Stimulated activated CD4-positive, alpha-beta T cell treated with anti-CD3 and anti-CD28 coated beads, Interleukin-12 subunit alpha, Interleukin-12 subunit beta, amount 100 ng/mL, for 24 hours (primary cell): ENCODE results near the gene FAM227B.
"Not testable (repeated sequence)": the region's sequence is repeated elsewhere in the genome, so short reads cannot be mapped to it uniquely, and the experiment has no call there.

Experiments
- DNase-seq, 2 experiments: peaks; one replicate each; pipeline ENCODE4 v3.0.0-alpha.2; 2020; ENCODE audit warnings: low read depth in 2 of 2

FAM227B gene

GRCh38 chr15:49612240-49612639 lies 8.4 kb downstream of the FAM227B start:
- DNase-seq = not testable (repeated sequence)

GRCh38 chr15:49610157-49610918 lies 10.3 kb downstream of the FAM227B start:
- no peak for DNase-seq

GRCh38 chr15:49606594-49606993 lies 14.0 kb downstream of the FAM227B start:
- DNase-seq = no peak

- DNase-seq = no peak
These were observed 15.0 kb downstream of the FAM227B start for GRCh38 chr15:49605588-49605987.

GRCh38 chr15:49604625-49605409 lies 15.8 kb downstream of the FAM227B start:
- no peak for DNase-seq

- not testable (repeated sequence) for DNase-seq
These were observed 27.7 kb downstream of the FAM227B start for GRCh38 chr15:49592829-49593316.

- DNase-seq = no peak
These were observed 31.6 kb downstream of the FAM227B start for GRCh38 chr15:49589030-49589429.

- no peak for DNase-seq
These were observed 47.2 kb downstream of the FAM227B start for GRCh38 chr15:49573421-49573820.

- no peak for DNase-seq
These were observed 49.9 kb downstream of the FAM227B start for GRCh38 chr15:49570672-49571071.

- DNase-seq = no peak
These were observed 50.4 kb downstream of the FAM227B start for GRCh38 chr15:49570174-49570573.

- no peak for DNase-seq
These were observed 60.6 kb downstream of the FAM227B start for GRCh38 chr15:49560045-49560444.

- DNase-seq = no peak
These were observed 61.7 kb downstream of the FAM227B start for GRCh38 chr15:49558929-49559328.

- no peak for DNase-seq
These were observed 64.2 kb downstream of the FAM227B start for GRCh38 chr15:49556437-49556836.

GRCh38 chr15:49550342-49550741 lies 70.3 kb downstream of the FAM227B start:
- DNase-seq = not testable (repeated sequence)

GRCh38 chr15:49538520-49538919 lies 82.1 kb downstream of the FAM227B start:
- DNase-seq = no peak

GRCh38 chr15:49530092-49530491 lies 90.5 kb downstream of the FAM227B start:
- no peak for DNase-seq

- no peak for DNase-seq
These were observed 92.3 kb downstream of the FAM227B start for GRCh38 chr15:49528289-49528688.

- no peak for DNase-seq
These were observed 98.8 kb downstream of the FAM227B start for GRCh38 chr15:49521802-49522201.

GRCh38 chr15:49512739-49513138 lies 107.9 kb downstream of the FAM227B start:
- DNase-seq = not testable (repeated sequence)

GRCh38 chr15:49507261-49507660 lies 113.4 kb downstream of the FAM227B start:
- DNase-seq = no peak

- no peak for DNase-seq
These were observed 114.3 kb downstream of the FAM227B start for GRCh38 chr15:49506341-49506740.

- no peak for DNase-seq
These were observed 119.0 kb downstream of the FAM227B start for GRCh38 chr15:49501586-49501985.
